Measurements from ENCODE around the gene PEMT. TPM values are rescaled to one million over a fixed set of nuclear protein-coding genes. Genes with fewer than 3 reads are reported as not detected.

Gene PEMT
- total RNA-seq, 4 donors from 2014 or later: 3.2 to 10.2 (median 7.1) TPM

- H3K27ac ChIP-seq: no peak overlapping the region
- intact Hi-C loops (cut with DNase I; ENCODE audit: low total_unique reads): no loop called here
- DNase-seq: no peak
- in situ Hi-C loops (cut with MboI; ENCODE audit: low pct_ligation_motif_present in 1 of 4, low pct_unique_long_range_greater_than_20kb in 1 of 4, low sequenced_read_pairs in 3 of 4): no loop called here
- TF ChIP-seq EP300 (IDR thresholded peaks at IDR 0.05; ENCODE audit: low read depth) (no peak), POLR2AphosphoS5 (IDR thresholded peaks at IDR 0.05) (no peak), POLR2A (IDR thresholded peaks at IDR 0.05) (no peak)
- TF ChIP-seq, protein P1, sequence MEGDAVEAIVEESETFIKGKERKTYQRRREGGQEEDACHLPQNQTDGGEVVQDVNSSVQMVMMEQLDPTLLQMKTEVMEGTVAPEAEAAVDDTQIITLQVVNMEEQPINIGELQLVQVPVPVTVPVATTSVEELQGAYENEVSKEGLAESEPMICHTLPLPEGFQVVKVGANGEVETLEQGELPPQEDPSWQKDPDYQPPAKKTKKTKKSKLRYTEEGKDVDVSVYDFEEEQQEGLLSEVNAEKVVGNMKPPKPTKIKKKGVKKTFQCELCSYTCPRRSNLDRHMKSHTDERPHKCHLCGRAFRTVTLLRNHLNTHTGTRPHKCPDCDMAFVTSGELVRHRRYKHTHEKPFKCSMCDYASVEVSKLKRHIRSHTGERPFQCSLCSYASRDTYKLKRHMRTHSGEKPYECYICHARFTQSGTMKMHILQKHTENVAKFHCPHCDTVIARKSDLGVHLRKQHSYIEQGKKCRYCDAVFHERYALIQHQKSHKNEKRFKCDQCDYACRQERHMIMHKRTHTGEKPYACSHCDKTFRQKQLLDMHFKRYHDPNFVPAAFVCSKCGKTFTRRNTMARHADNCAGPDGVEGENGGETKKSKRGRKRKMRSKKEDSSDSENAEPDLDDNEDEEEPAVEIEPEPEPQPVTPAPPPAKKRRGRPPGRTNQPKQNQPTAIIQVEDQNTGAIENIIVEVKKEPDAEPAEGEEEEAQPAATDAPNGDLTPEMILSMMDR (IDR thresholded peaks at IDR 0.05): no peak
- no peaks in the 10 kb centered on the region for H3K9me3 ChIP-seq
- no peaks in the 10 kb centered on the region for H3K27me3 ChIP-seq
- no peak overlapping the region for H3K4me3 ChIP-seq
- no peaks in the 10 kb centered on the region for H3K4me1 ChIP-seq
- 71 to 77% methylated on average over 3 to 8 of the region's 8 CpGs for WGBS, 2 donors (ENCODE audit: low coverage in 1 of 2)
- H3K36me3 ChIP-seq: no peaks in the 10 kb centered on the region
Measured at GRCh38 chr17:17626840-17627239, 35.3 kb upstream of the PEMT start.

- DNase-seq: no peak
- no peaks in the 10 kb centered on the region for H3K27me3 ChIP-seq
- intact Hi-C loops (cut with DNase I; ENCODE audit: low total_unique reads) (no loop called here), in situ Hi-C loops (cut with MboI; ENCODE audit: low pct_ligation_motif_present in 1 of 4, low pct_unique_long_range_greater_than_20kb in 1 of 4, low sequenced_read_pairs in 3 of 4) (no loop called here)
- H3K4me1 ChIP-seq: no peaks in the 10 kb centered on the region
- no peaks in the 10 kb centered on the region for H3K36me3 ChIP-seq
- no peak overlapping the region for H3K27ac ChIP-seq
- no peaks in the 10 kb centered on the region for H3K9me3 ChIP-seq
- no peak overlapping the region for H3K4me3 ChIP-seq
- no peak for TF ChIP-seq POLR2A (IDR thresholded peaks at IDR 0.05)
- 80% methylated on average over 19 of the region's 19 CpGs; no CpG with 5 or more reads in 1 of the 2 donors for WGBS, 2 donors (ENCODE audit: low coverage in 1 of 2)
Measured at GRCh38 chr17:17626151-17626805, 34.8 kb upstream of the PEMT start.

DNA sequence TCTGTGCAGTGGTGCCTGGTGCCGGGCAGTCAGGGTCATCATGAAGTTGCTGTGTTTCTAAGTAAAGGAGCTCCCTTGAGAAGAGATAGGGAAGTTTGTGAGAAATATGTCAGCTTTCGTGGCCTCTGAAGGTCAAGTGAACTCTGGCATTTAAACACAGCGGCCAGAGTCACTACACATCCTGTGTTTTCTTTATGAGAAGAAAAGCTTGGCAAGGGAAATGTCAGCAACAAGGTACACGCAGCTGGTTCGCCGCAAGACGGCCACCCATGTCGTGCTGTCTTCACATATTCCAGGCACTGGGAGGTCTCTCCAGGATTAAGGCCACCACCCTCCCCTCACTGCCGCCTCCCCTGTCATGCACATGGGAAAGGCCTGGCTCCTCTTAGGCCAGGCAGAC, 33.2 kb upstream of the PEMT start:
- no peaks in the 10 kb centered on the region for H3K9me3 ChIP-seq
- in situ Hi-C loops (cut with MboI; ENCODE audit: low pct_ligation_motif_present in 1 of 4, low pct_unique_long_range_greater_than_20kb in 1 of 4, low sequenced_read_pairs in 3 of 4) (no loop called here), intact Hi-C loops (cut with DNase I; ENCODE audit: low total_unique reads) (no loop called here)
- no peak for DNase-seq
- H3K4me3 ChIP-seq: no peak overlapping the region
- no peak overlapping the region for H3K27ac ChIP-seq
- H3K27me3 ChIP-seq: no peaks in the 10 kb centered on the region
- WGBS, 2 donors (ENCODE audit: low coverage in 1 of 2): 75% methylated on average over 9 of the region's 9 CpGs; no CpG with 5 or more reads in 1 of the 2 donors
- TF ChIP-seq, protein P1 (IDR thresholded peaks at IDR 0.05): no peak
- TF ChIP-seq EP300 (IDR thresholded peaks at IDR 0.05; ENCODE audit: low read depth) (no peak), POLR2AphosphoS5 (IDR thresholded peaks at IDR 0.05) (no peak), POLR2A (IDR thresholded peaks at IDR 0.05) (no peak)
- H3K36me3 ChIP-seq: no peaks in the 10 kb centered on the region
- no peaks in the 10 kb centered on the region for H3K4me1 ChIP-seq

GRCh38 chr17:17623904-17624303, 32.4 kb upstream of the PEMT start:
- no peaks in the 10 kb centered on the region for H3K27me3 ChIP-seq
- H3K36me3 ChIP-seq: no peaks in the 10 kb centered on the region
- no peak for TF ChIP-seq POLR2AphosphoS5 (IDR thresholded peaks at IDR 0.05)
- no peak for TF ChIP-seq POLR2A (IDR thresholded peaks at IDR 0.05)
- TF ChIP-seq, protein P1 (IDR thresholded peaks at IDR 0.05): no peak
- TF ChIP-seq EP300 (IDR thresholded peaks at IDR 0.05; ENCODE audit: low read depth): no peak
- 93% methylated on average over 9 of the region's 9 CpGs; no CpG with 5 or more reads in 1 of the 2 donors for WGBS, 2 donors (ENCODE audit: low coverage in 1 of 2)
- no peak overlapping the region for H3K27ac ChIP-seq
- H3K4me3 ChIP-seq: no peak overlapping the region
- H3K4me1 ChIP-seq: no peaks in the 10 kb centered on the region
- intact Hi-C loops (cut with DNase I; ENCODE audit: low total_unique reads): no loop called here
- in situ Hi-C loops (cut with MboI; ENCODE audit: low pct_ligation_motif_present in 1 of 4, low pct_unique_long_range_greater_than_20kb in 1 of 4, low sequenced_read_pairs in 3 of 4): no loop called here
- H3K9me3 ChIP-seq: no peaks in the 10 kb centered on the region
- DNase-seq: no peak

DNA sequence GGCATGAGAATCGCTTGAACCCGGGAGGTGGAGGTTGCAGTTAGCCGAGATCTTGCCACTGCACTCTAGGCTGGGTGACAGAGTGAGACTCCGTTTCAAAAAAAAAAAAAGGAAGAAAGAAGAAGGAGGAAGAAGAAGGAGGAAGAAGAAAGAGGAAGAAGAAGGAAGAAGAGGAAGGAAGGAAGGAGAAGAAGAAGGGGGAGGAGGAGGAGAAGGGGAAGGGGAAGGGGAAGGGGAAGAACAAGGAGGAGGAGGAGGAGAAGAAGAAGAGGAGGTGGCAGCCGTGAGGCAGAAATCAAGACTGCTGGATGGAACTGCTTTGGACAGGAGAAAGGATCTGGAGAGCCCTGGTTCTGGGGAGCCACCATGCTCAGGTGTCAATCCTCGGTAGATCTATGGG, 29.7 kb upstream of the PEMT start:
- no peaks in the 10 kb centered on the region for H3K4me1 ChIP-seq
- in situ Hi-C loops (cut with MboI; ENCODE audit: low pct_ligation_motif_present in 1 of 4, low pct_unique_long_range_greater_than_20kb in 1 of 4, low sequenced_read_pairs in 3 of 4) (no loop called here), intact Hi-C loops (cut with DNase I; ENCODE audit: low total_unique reads) (no loop called here)
- no peaks in the 10 kb centered on the region for H3K36me3 ChIP-seq
- no peaks in the 10 kb centered on the region for H3K27me3 ChIP-seq
- 69 to 81% methylated on average over 2 to 6 of the region's 6 CpGs for WGBS, 2 donors (ENCODE audit: low coverage in 1 of 2)
- DNase-seq: no peak
- H3K9me3 ChIP-seq: no peaks in the 10 kb centered on the region
- H3K27ac ChIP-seq: no peak overlapping the region
- H3K4me3 ChIP-seq: no peak overlapping the region
- TF ChIP-seq, protein P1 (IDR thresholded peaks at IDR 0.05): no peak
- TF ChIP-seq EP300 (IDR thresholded peaks at IDR 0.05; ENCODE audit: low read depth): no peak
- TF ChIP-seq POLR2A (IDR thresholded peaks at IDR 0.05): no peak
- TF ChIP-seq POLR2AphosphoS5 (IDR thresholded peaks at IDR 0.05): no peak

Data from transverse colon (tissue), 4 donors.